Endodermal cell (in vitro differentiated cells): ENCODE measurements around the gene RGS3. TPM values are rescaled to one million over a fixed set of nuclear protein-coding genes. Genes with fewer than 3 reads are reported as not detected.
A peak's percentile ranks its signal among the peaks of the same experiment; 100 is the strongest.

ENCODE experiments used
- DNase-seq: peaks from one replicate; pipeline ENCODE4 v3.0.0-alpha.2; 2017
- H3K27ac ChIP-seq: 2 replicates; pipeline ENCODE4 v1.5.1; 2013; ENCODE audit warnings: mild to moderate bottlenecking, low read depth, low read length, moderate library complexity
- H3K27me3 ChIP-seq: 2 replicates; pipeline ENCODE4 v1.6.1; 2013; ENCODE audit warnings: mild to moderate bottlenecking, low read length, moderate library complexity; ENCODE audit not compliant: insufficient read depth, control insufficient read depth, poor library complexity, severe bottlenecking
- H3K36me3 ChIP-seq: 2 replicates; pipeline ENCODE4 v1.7.0; 2013; ENCODE audit warnings: mild to moderate bottlenecking, low read length, moderate library complexity; ENCODE audit not compliant: control insufficient read depth, insufficient read depth
- H3K4me1 ChIP-seq: one replicate; pipeline ENCODE4 v1.7.0; 2013; ENCODE audit warnings: low read length; ENCODE audit not compliant: control insufficient read depth, insufficient read depth
- H3K4me3 ChIP-seq: 2 replicates; pipeline ENCODE4 v1.5.1; 2013; ENCODE audit warnings: mild to moderate bottlenecking, low read length, moderate library complexity
- H3K9ac ChIP-seq: 2 replicates; pipeline ENCODE4 v1.6.1; 2013; ENCODE audit warnings: mild to moderate bottlenecking, low read length, moderate library complexity; ENCODE audit not compliant: poor library complexity, severe bottlenecking; ENCODE audit errors: extremely low read depth
- H3K9me3 ChIP-seq: 2 replicates; pipeline ENCODE4 v1.6.1; 2013; ENCODE audit warnings: mild to moderate bottlenecking, low read length, moderate library complexity; ENCODE audit not compliant: control insufficient read depth
- H3K27ac Mint-ChIP-seq: 2 replicates; pipeline ENCODE4 v1.8.0; 2020; ENCODE audit warnings: mixed read lengths
- H3K27me3 Mint-ChIP-seq: 2 replicates; pipeline ENCODE4 v1.8.0; 2021; ENCODE audit warnings: mild to moderate bottlenecking, mixed read lengths; ENCODE audit not compliant: insufficient read depth
- H3K36me3 Mint-ChIP-seq: 2 replicates; pipeline ENCODE4 v1.8.0; 2020; ENCODE audit warnings: low read depth, mixed read lengths
- H3K4me1 Mint-ChIP-seq: 2 replicates; pipeline ENCODE4 v1.8.0; 2020; ENCODE audit warnings: mixed read lengths
- H3K4me3 Mint-ChIP-seq: 2 replicates; pipeline ENCODE4 v1.8.0; 2020; ENCODE audit warnings: mild to moderate bottlenecking, moderate library complexity, mixed read lengths
- H3K9me3 Mint-ChIP-seq: 2 replicates; pipeline ENCODE4 v1.8.0; 2020; ENCODE audit warnings: mild to moderate bottlenecking, mixed read lengths
- WGBS, 2 experiments: methylation state at CpG; one replicate each; pipeline versions ENCODE4 v1.1.5 to v1.1.7; 2013; ENCODE audit warnings: missing lambda C conversion rate in 2 of 2, mixed read lengths in 1 of 2; ENCODE audit not compliant: insufficient coverage in 1 of 2, insufficient read length in 1 of 2; 5-methylcytosine and 5-hydroxymethylcytosine counted together
- total RNA-seq, 2 donors: library from RNA; stranded (reverse); fragmentation: NEBNext Ultra II Directional in 1 of 2; extraction: Animal tissue kit (Norgen Biotek cat#: 25700) in 1 of 2; gene quantifications; 2 replicates in 1 of 2; 3 replicates in 1 of 2; pipeline ENCODE4 v1.2.1, GENCODE V29; 2021
- TF ChIP-seq, protein P1 (sequence below): fragments of 200-600 bp; sonication (generic); conservative IDR thresholded peaks from 2 replicates; pipeline ENCODE4 v1.5.0; 2021; ENCODE audit warnings: antibody characterized with exemption, mild to moderate bottlenecking

The RGS3 gene
- total RNA-seq, 2 donors from 2014 or later, result 20.7 to 40.3 TPM

DNA sequence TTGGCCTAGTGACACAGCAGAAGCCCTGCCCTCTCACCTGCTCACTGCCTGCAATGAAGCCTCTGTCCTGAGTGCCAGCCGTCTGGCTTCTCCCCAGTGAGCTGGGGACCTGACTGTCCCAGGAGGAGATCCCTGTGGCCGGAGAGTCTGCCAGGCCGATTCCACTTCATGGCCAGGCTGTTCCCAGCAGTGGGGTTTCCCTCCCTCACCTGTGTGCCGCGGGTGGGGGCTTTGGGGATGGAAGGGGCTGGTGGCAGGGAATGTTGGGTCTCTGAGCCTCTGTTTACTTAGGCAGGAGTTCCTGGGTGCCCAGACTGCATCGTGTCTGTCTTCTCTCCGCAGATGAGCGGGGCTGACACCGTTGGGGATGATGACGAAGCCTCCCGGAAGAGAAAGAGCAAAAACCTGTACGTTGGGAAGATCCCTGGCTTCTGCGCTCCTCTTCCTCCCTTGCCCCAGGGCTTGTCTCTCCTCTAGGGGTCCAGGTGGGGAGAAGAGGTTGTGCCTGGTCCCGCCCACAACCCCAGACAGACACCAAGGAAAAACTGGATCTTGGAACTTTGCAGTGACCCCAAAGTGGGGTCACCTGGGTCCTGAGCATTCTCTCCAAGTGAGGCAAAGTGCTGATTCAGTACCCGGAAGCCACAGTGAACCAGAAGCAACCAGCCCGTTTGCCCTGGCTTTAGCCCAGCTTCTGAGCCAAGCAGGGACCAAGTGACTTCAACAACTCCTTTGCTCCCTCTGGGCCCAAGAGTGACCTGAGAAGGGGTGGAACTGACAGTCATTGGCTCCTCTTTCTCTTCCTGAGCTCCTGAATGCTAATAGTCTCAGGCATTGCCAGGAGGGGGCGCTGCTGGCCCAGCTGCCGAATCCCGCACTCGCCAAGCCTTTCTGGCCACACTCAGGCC lies 127.7 kb downstream of the RGS3 start:
- Histone ChIP-seq H3K27ac (no peak overlapping the region), H3K27me3 (no peaks in the 10 kb centered on the region), H3K4me3 (no peak overlapping the region), H3K4me1 (peaks cover 13% of the 10 kb centered on the region), H3K36me3 (peaks cover 8% of the 10 kb centered on the region), H3K9me3 (no peaks in the 10 kb centered on the region), H3K9ac (no peak overlapping the region)
- no peaks in the 10 kb centered on the region for H3K9me3 Mint-ChIP-seq
- 64 to 78% methylated on average over 9 to 20 of the region's 20 CpGs for WGBS, 2 experiments
- H3K27me3 Mint-ChIP-seq, result no peaks in the 10 kb centered on the region
- TF ChIP-seq, protein P1, sequence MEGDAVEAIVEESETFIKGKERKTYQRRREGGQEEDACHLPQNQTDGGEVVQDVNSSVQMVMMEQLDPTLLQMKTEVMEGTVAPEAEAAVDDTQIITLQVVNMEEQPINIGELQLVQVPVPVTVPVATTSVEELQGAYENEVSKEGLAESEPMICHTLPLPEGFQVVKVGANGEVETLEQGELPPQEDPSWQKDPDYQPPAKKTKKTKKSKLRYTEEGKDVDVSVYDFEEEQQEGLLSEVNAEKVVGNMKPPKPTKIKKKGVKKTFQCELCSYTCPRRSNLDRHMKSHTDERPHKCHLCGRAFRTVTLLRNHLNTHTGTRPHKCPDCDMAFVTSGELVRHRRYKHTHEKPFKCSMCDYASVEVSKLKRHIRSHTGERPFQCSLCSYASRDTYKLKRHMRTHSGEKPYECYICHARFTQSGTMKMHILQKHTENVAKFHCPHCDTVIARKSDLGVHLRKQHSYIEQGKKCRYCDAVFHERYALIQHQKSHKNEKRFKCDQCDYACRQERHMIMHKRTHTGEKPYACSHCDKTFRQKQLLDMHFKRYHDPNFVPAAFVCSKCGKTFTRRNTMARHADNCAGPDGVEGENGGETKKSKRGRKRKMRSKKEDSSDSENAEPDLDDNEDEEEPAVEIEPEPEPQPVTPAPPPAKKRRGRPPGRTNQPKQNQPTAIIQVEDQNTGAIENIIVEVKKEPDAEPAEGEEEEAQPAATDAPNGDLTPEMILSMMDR, result peak; percentile 97
- H3K27ac Mint-ChIP-seq, result no peak overlapping the region
- peaks cover 13% of the 10 kb centered on the region for H3K36me3 Mint-ChIP-seq
- H3K4me1 Mint-ChIP-seq, result peaks cover 31% of the 10 kb centered on the region
- DNase-seq, result peak; percentile 98
- H3K4me3 Mint-ChIP-seq, result no peak overlapping the region

DNA sequence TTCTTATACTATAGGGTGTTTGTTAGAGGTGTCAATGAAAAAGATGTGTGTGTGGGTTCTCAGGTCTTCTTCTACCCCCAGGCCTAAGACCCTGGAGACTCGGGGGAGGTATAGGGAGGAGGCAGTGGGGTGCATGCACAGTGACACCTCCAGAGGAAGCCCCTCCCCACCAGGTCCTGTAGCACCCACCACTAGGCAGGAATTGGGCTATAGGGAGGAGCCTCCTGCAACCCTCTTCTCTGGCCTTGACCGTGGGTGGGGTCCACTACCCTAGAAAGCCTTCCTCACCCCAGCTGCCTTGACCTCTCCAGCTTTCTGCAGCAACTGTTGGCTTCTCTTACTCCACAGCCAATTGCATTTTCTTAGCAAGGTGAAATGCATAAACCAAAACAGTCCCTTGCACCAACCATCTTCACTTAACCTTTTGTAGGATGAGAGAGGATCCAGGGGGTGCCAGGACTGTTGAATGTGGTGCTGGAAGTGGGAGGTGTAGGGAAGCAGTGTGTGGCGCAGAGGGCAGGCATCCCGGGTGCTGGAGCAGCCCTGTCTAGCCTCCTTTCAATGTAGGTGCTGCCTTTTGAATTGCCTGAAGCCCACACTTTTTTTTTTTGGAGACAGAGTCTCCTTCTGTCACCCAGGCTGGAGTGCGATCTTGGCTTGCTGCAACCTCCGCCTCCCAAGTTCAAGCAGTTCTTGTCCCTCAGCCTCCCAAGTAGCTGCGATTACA lies 128.5 kb downstream of the RGS3 start:
- Histone ChIP-seq H3K4me1 (peaks cover 13% of the 10 kb centered on the region), H3K9me3 (no peaks in the 10 kb centered on the region), H3K27ac (no peak overlapping the region), H3K27me3 (no peaks in the 10 kb centered on the region), H3K4me3 (no peak overlapping the region), H3K36me3 (peaks cover 8% of the 10 kb centered on the region), H3K9ac (no peak overlapping the region)
- Mint-ChIP-seq H3K4me1 (peaks cover 31% of the 10 kb centered on the region), H3K9me3 (no peaks in the 10 kb centered on the region), H3K27ac (peak overlapping the region; percentile 15), H3K36me3 (peaks cover 20% of the 10 kb centered on the region), H3K27me3 (no peaks in the 10 kb centered on the region), H3K4me3 (no peak overlapping the region)
- 73 to 93% methylated on average over 5 to 7 of the region's 7 CpGs for WGBS, 2 experiments
- TF ChIP-seq, protein P1, result no peak
- no peak for DNase-seq

DNA sequence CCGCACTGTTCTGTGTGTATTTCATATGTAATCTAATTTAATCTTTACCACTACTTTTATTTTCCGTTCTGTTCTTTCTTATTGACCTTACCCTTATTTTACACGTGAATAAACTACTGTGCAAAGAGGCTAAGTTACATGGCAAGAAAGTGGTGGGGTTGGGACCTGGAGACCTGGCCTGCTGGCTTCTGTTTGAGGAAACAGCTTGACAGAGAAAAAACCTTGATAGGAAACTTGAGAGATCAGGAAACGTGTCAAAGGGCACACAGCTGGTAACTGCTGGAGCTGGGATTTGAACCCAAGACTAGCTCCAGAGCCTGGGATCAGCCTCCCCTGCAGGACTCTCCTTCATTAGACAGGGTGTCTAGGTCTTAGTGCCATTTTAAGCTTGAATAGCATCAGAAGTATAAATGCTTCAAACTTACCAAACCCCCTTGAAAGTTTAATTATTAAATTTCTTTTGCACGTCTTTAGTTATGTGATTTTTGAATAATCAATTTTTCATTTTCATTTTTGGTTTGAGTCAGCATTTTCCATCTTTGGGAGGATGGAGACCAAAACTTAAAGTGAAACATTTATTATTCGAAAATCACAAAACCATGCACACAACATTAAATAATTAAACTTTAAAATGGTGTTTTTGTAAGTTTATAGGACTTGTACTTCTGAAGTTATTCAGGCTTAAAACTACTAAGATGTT lies 129.5 kb downstream of the RGS3 start:
- no peaks in the 10 kb centered on the region for H3K9me3 Mint-ChIP-seq
- DNase-seq, result no peak
- peak overlapping the region; percentile 86 for H3K4me3 Mint-ChIP-seq
- no peaks in the 10 kb centered on the region for H3K27me3 Mint-ChIP-seq
- peaks cover 31% of the 10 kb centered on the region for H3K4me1 Mint-ChIP-seq
- Histone ChIP-seq H3K9me3 (no peaks in the 10 kb centered on the region), H3K9ac (peak overlapping the region; percentile 77), H3K4me3 (peak overlapping the region; percentile 91), H3K36me3 (peaks cover 15% of the 10 kb centered on the region), H3K4me1 (peaks cover 13% of the 10 kb centered on the region), H3K27me3 (no peaks in the 10 kb centered on the region), H3K27ac (peak overlapping the region; percentile 7)
- H3K27ac Mint-ChIP-seq, result peak overlapping the region; percentile 91
- peaks cover 20% of the 10 kb centered on the region for H3K36me3 Mint-ChIP-seq
- TF ChIP-seq, protein P1, result no peak
- WGBS, 2 experiments, result 85 to 92% methylated on average over 1 to 4 of the region's 6 CpGs
